OCI-LY7 (cell line): ENCODE data around the gene IVNS1ABP. TPM values are rescaled to one million over a fixed set of nuclear protein-coding genes. Genes with fewer than 3 reads are reported as not detected.

ENCODE experiments used
- BruUV-seq: library from RNA; stranded (reverse); fragments of 400-500 nt; replicated peaks from 2 replicates; lab custom pipeline; 2021; lab: Mats Ljungman, UMichigan
- CTCF ChIA-PET: fragments of 300-600 bp; sonication (Branson Sonifier 250); formaldehyde crosslinking; loops from one replicate; lab custom pipeline; 2022; ENCODE audit warnings: antibody characterized with exemption; ENCODE audit not compliant: unreplicated experiment; lab: Charles Lee
- POLR2A ChIA-PET: fragments of 300-600 bp; sonication (Branson Sonifier 250); formaldehyde crosslinking; loops from one replicate; lab custom pipeline; 2022; ENCODE audit warnings: antibody characterized with exemption; lab: Charles Lee
- DNase-seq: peaks from one replicate; pipeline ENCODE4 v3.0.0-alpha.2; 2015; ENCODE audit warnings: low spot score
- H2AFZ ChIP-seq: fragments of 200-600 bp; sonication (generic), shearing (Covaris generic); 2 replicates; pipeline ENCODE4 v1.6.1; 2014; ENCODE audit warnings: mild to moderate bottlenecking, antibody characterized with exemption, low read length, moderate library complexity
- H3K27ac ChIP-seq: fragments of 200-600 bp; sonication (generic); 2 replicates; pipeline ENCODE4 v1.5.1; 2014; ENCODE audit warnings: mixed run types, low read depth, mild to moderate bottlenecking, moderate library complexity, low read length, inconsistent platforms; ENCODE audit not compliant: poor library complexity, severe bottlenecking
- H3K36me3 ChIP-seq: fragments of 200-600 bp; sonication (generic); 2 replicates; pipeline ENCODE4 v1.6.1; 2014; ENCODE audit warnings: mild to moderate bottlenecking, antibody characterized with exemption, low read length, moderate library complexity, mixed read lengths; ENCODE audit not compliant: insufficient read depth
- H3K4me1 ChIP-seq: fragments of 200-600 bp; sonication (generic); 2 replicates; pipeline ENCODE4 v1.5.1; 2014; ENCODE audit warnings: mild to moderate bottlenecking, low read length; ENCODE audit not compliant: insufficient read depth, poor library complexity, severe bottlenecking
- H3K4me2 ChIP-seq: fragments of 200-600 bp; sonication (generic); 2 replicates; pipeline ENCODE4 v1.6.1; 2014; ENCODE audit warnings: mild to moderate bottlenecking, low read length
- H3K4me3 ChIP-seq: fragments of 200-600 bp; sonication (generic); 2 replicates; pipeline ENCODE4 v1.5.1; 2014; ENCODE audit warnings: mild to moderate bottlenecking, low read depth, low read length; ENCODE audit not compliant: poor library complexity, severe bottlenecking
- H3K79me2 ChIP-seq: fragments of 200-600 bp; sonication (generic); 2 replicates; pipeline ENCODE4 v1.6.1; 2016; ENCODE audit warnings: low read depth, mild to moderate bottlenecking, low read length, moderate library complexity, mixed read lengths; ENCODE audit not compliant: insufficient read depth
- H3K9me2 ChIP-seq: fragments of 200-600 bp; sonication (generic); 2 replicates; pipeline ENCODE4 v1.6.1; 2016; ENCODE audit warnings: mild to moderate bottlenecking, low read length, mixed read lengths; ENCODE audit not compliant: insufficient read depth
- H3K9me3 ChIP-seq: fragments of 200-600 bp; sonication (generic); 2 replicates; pipeline ENCODE4 v1.6.1; 2014; ENCODE audit warnings: mild to moderate bottlenecking, mixed run types, low read length, mixed read lengths
- H4K20me1 ChIP-seq: fragments of 200-600 bp; sonication (generic); 2 replicates; pipeline ENCODE4 v1.6.1; 2014; ENCODE audit warnings: mild to moderate bottlenecking, antibody characterized with exemption, low read length, moderate library complexity, mixed read lengths; ENCODE audit not compliant: insufficient read depth
- CTCF ChIP-seq: fragments of 200-600 bp; sonication (generic); conservative IDR thresholded peaks from 2 replicates; pipeline ENCODE4 v1.5.1; 2014; ENCODE audit warnings: mild to moderate bottlenecking, antibody characterized with exemption, low read length, moderate library complexity, mixed read lengths
- EZH2phosphoT487 ChIP-seq: fragments of 200-600 bp; sonication (generic); IDR thresholded peaks from 2 replicates; pipeline ENCODE4 v1.6.1; 2018; ENCODE audit warnings: low read depth, borderline replicate concordance, mild to moderate bottlenecking, mixed run types, antibody characterized with exemption, low read length, moderate library complexity, mixed read lengths
- intact Hi-C: fragments of 100-400 bp; cut with micrococcal nuclease; formaldehyde crosslinking; loops from one replicate; pipeline ENCODE4 v1.10.0; 2022; ENCODE audit not compliant: unreplicated experiment
- total RNA-seq, 2 experiments: library from RNA; depleted of rRNA in 1 of 2; stranded (reverse); fragments of >200 nt in 1 of 2; shearing (Covaris generic) in 1 of 2; gene quantifications; 2 replicates each; pipeline ENCODE4 v1.2.3, GENCODE V29; 2014 to 2022

IVNS1ABP gene
- total RNA-seq, 2 experiments from 2014 or later, result 54.0 to 74.0 TPM

DNA sequence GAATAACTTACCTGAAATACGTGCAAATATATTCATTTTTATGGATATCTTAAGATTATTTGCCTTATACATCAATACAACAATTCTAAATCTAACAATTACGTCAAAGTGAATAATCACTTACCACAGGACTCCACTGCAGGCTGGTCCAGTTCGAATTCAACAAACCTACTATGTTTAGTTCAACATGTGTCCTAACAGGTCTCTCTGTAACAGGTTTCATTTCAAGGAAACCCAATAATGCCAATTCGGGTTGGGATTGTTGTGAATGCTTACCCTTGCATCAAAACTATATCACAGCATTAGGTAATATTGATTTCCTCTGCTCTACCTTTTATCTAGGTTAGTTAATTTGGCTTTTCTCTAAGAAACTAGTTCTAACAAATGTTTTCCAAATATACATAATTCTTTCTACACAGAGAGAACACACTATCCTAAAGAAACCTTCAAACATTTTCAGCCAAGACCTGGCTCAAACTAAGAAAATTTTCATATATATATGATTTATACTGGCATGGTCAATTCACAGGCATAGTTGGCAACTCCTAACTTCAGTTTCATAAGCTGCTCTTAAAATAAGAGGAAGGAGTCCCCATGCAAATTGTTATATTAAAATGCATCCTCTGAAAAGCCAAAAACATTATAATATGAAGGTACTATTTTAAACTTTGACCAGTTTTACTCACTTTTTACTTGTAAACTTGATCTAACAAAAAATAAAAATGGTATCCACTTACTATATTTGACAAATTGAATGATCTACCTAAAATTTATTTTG is 4.5 kb downstream of the IVNS1ABP start:
- peaks cover 82% of the 10 kb centered on the region for H3K79me2 ChIP-seq
- peak; percentile 6 for DNase-seq
- H3K4me2 ChIP-seq, result peak overlapping the region; percentile 74
- no peak overlapping the region for H2AFZ ChIP-seq
- CTCF ChIA-PET, result no interaction called here
- POLR2A ChIA-PET, result interaction anchor here (1.2 kb wide), 2 partner anchors 8 to 17 kb away, joined by 3 to 4 read pairs; no protein-coding TSS in a partner anchor
- peak overlapping the region; percentile 87 for H3K4me3 ChIP-seq
- intact Hi-C loops, result loop anchor here (10.0 kb wide), 1 partner anchor 1258 kb away; the partner anchor contains the start of gene TSEN15
- peaks cover 31% of the 10 kb centered on the region for H3K4me1 ChIP-seq
- peaks cover 84% of the 10 kb centered on the region for H3K36me3 ChIP-seq
- BruUV-seq, result no TSS peak
- no peaks in the 10 kb centered on the region for H3K9me2 ChIP-seq
- H3K27ac ChIP-seq, result no peak overlapping the region
- TF ChIP-seq CTCF (no peak), EZH2phosphoT487 (no peak)
- no peaks in the 10 kb centered on the region for H3K9me3 ChIP-seq
- peaks cover 45% of the 10 kb centered on the region for H4K20me1 ChIP-seq

DNA sequence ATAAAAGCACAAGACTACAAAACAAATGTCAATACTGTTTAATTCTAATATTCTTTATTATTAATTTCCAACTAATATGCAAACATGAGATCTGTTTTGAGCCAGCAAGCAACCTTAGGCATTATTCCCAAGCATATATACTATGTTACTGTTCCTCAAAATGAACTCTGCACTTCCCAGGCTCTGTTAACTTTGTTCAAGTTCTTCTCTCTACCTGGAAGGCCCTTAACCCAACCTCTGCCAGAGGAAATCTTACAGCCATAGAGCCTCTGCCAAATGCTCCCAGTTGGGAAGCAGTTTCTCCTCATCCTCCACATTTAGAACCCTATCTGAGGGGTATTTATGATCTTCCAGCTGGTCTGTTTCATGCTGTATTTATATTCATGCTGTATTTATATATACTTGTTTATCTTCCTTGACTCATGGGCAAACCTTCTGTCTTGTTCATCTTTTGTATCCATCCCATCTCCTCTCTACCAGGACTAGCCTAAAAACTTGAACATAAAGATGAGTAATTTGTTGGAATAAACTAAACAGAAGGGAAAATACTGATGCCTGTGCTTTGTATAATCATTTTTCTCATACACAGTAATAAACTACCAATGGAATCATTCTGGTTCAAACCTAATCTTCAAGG is 5.3 kb downstream of the IVNS1ABP start:
- intact Hi-C loops, result loop anchor here (10.0 kb wide), 1 partner anchor 1257 kb away; the partner anchor contains the start of gene TSEN15
- H2AFZ ChIP-seq, result no peak overlapping the region
- H3K9me2 ChIP-seq, result no peaks in the 10 kb centered on the region
- peaks cover 31% of the 10 kb centered on the region for H3K4me1 ChIP-seq
- no peak overlapping the region for H3K4me2 ChIP-seq
- ChIA-PET CTCF (no interaction called here), POLR2A (no interaction called here)
- peaks cover 45% of the 10 kb centered on the region for H4K20me1 ChIP-seq
- H3K79me2 ChIP-seq, result peaks cover 80% of the 10 kb centered on the region
- H3K4me3 ChIP-seq, result no peak overlapping the region
- H3K27ac ChIP-seq, result no peak overlapping the region
- no TSS peak for BruUV-seq
- DNase-seq, result no peak
- TF ChIP-seq EZH2phosphoT487, result no peak
- TF ChIP-seq CTCF, result no peak
- H3K9me3 ChIP-seq, result no peaks in the 10 kb centered on the region
- peaks cover 93% of the 10 kb centered on the region for H3K36me3 ChIP-seq
